ENCODE data around the gene CYP2U1. TPM values are rescaled to one million over a fixed set of nuclear protein-coding genes. Genes with fewer than 3 reads are reported as not detected.
"Not testable (repeated sequence)": the region's sequence is repeated elsewhere in the genome, so short reads cannot be mapped to it uniquely, and the experiment has no call there.

The CYP2U1 gene
- 27.9 TPM for total RNA-seq

- peak; percentile 97 for ATAC-seq
- intact Hi-C loops (cut with DNase I): no loop called here
Observed at GRCh38 chr4:107930821-107931774, at the start of gene CYP2U1. CYP2U1 (plus strand) TSS chr4:107931549; CDS start chr4:107931644, 95 bp downstream.

DNA sequence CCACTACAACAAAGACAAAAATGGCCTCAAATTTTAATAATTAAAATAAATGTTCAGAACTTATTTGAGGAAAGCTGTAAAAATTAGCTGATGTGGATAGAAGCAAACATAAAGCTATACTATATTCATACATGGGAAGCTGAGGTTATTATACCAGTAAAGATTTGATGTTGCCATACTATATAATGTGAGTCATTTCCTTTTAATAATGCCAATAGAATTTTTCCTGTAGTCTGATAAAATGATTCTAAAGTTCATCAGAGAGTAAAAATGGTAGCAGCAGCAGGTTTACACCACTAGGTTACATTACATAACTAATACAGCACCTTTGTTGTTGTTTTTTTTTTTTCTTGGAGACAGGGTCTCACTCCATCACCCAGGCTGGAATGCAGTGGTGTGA lies 45.5 kb upstream of the CYP2U1 start:
- ATAC-seq (no peak), DNase-seq (ENCODE audit: low spot score) (no peak)
- intact Hi-C loops (cut with DNase I): no loop called here

More at GRCh38 chr4:107930821-107931774, at the start of gene CYP2U1:
- DNase-seq (ENCODE audit: low spot score): peak; percentile 92

DNA sequence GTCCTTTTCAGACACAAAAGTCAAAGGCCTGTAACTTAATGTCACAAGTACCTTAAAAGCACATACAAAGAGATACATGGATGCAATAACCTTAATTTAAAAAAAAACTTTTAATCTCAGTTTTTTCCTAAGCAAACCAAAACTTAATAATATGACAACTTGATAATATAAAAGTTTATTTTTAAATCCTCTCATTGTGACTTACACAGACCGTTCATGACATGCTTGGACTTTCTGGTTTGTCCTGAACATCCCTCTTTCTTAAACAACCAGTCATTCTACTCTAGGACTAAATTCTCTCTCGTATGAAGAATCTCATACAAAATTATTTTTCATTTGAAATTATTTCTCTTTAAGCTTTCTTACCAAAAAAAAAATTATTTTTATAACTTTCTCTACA lies 43.1 kb upstream of the CYP2U1 start:
- no peak for DNase-seq (ENCODE audit: low spot score)
- intact Hi-C loops (cut with DNase I): no loop called here
- no peak for ATAC-seq

GRCh38 chr4:107890779-107891178 lies 40.6 kb upstream of the CYP2U1 start:
- intact Hi-C loops (cut with DNase I): no loop called here
- ATAC-seq: no peak
- DNase-seq (ENCODE audit: low spot score): no peak

DNA sequence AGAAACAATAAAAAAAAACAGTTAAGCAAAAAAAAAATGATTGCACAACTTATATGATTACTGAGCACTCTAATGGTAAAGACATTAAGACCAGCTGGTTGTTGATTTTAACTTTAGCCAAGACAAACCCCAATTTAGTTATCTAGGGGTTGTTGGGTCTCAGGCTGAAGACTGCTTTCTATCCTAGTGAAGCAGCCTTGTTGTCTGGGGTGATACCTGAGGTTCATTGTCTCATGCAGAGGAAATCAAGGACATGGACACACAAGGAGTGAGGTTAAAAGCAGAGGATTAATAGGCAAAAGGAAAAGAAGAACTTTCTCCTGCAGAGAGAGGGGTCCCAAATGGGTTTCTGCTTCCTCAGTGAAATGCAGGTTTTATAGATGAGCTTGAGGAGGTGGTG lies 40.0 kb upstream of the CYP2U1 start:
- intact Hi-C loops (cut with DNase I): no loop called here
- no peak for DNase-seq (ENCODE audit: low spot score)
- no peak for ATAC-seq

DNA sequence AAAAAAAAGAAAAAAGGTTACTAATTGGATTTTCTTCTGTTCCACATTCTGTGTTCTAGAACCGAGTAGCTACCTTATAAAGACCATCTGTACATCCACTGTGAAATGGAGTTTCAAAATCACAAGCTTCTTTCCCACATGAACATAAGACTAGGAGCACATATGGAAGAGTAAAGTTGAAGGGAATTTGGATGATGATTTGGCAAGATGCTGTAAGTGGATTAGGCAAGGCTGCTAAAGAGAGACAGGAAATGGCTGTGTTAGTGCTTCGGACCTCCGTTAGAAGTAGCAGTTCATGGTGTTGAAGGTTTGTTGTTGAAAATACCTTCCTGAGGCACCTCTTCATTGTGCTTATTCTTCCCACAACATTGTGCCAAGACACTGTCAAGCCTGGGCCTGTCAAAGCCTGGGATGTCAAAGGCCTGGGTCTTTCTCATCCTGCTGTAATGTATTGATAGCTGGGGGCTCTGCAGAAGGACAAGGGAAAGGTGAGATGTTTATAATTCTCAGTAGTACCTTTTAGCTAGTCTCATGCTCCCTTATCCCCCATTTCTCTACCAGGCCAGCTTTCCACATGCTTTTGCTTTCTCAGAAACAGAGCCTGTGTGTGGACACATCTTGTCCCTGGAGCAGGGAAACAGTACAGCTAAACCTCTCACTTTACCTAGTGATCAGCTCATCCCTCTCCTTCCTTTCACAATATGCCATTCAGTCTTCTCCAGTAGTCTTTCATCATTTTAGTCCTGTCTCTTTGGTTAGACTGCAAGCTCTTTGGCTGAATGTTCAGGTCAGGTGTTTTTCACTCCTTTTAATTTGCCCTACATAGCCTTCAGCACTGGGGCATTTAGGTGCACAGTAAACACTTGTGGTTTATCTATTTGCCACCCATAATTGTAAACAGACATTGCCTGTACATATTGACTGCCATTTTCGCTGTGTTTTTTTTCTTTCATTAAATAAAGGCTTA lies 37.9 kb upstream of the CYP2U1 start:
- intact Hi-C loops (cut with DNase I): no loop called here
- ATAC-seq: no peak
- DNase-seq (ENCODE audit: low spot score): no peak

DNA sequence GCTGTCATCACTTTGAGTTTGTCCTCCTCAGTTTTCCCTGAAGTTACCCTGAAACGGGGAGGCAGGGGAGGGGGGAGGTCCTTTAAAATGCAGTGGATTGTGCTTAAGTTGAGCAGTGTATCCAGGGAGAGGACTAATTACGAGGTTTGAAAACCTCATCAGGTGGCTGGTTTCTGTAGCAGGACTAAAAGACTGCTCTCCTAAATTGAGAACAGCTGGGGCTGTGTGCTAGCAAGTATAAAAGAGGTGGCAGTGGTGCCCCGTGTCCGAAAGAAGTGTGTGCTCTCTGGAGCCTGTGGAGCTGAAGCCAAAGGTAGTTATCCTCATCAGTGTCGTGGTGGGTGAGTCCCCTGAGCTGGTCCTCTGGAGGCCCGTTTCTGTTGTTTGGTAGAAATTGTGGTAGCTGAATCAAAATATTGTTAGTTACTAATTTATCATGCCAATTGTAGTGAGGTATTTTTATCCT lies 37.2 kb upstream of the CYP2U1 start:
- intact Hi-C loops (cut with DNase I): no loop called here
- DNase-seq (ENCODE audit: low spot score): no peak
- ATAC-seq: no peak

GRCh38 chr4:107896158-107896645 lies 35.1 kb upstream of the CYP2U1 start:
- peak; percentile 78 for ATAC-seq
- intact Hi-C loops (cut with DNase I): no loop called here
- DNase-seq (ENCODE audit: low spot score): no peak

- no peak for ATAC-seq
- intact Hi-C loops (cut with DNase I): no loop called here
- DNase-seq (ENCODE audit: low spot score): no peak
Observed at GRCh38 chr4:107896646-107897045, 34.7 kb upstream of the CYP2U1 start.

GRCh38 chr4:107897823-107898222 lies 33.5 kb upstream of the CYP2U1 start:
- no peak for ATAC-seq
- DNase-seq (ENCODE audit: low spot score): no peak
- intact Hi-C loops (cut with DNase I): no loop called here

- no peak for ATAC-seq
- intact Hi-C loops (cut with DNase I): no loop called here
- no peak for DNase-seq (ENCODE audit: low spot score)
Observed at GRCh38 chr4:107900067-107900466, 31.3 kb upstream of the CYP2U1 start.

DNA sequence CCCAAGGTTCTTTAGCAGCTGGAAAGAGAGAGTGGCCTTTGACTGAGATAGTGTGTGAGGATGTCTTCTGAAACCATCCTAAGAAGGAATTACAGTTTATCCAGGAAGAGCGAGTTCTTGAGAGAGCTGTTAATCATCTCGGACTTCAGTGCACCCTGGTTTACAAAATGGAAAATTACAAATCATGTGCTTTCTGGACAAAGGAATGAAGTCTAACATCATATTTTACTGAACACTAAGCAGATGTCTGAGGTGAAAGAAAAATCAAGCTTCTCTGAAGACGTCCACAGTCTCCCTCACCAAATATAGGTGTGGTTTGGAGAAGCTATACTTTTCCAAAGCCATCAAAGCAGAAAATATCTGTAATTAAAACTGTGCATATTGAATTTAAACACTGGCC lies 30.8 kb upstream of the CYP2U1 start:
- intact Hi-C loops (cut with DNase I): no loop called here

DNA sequence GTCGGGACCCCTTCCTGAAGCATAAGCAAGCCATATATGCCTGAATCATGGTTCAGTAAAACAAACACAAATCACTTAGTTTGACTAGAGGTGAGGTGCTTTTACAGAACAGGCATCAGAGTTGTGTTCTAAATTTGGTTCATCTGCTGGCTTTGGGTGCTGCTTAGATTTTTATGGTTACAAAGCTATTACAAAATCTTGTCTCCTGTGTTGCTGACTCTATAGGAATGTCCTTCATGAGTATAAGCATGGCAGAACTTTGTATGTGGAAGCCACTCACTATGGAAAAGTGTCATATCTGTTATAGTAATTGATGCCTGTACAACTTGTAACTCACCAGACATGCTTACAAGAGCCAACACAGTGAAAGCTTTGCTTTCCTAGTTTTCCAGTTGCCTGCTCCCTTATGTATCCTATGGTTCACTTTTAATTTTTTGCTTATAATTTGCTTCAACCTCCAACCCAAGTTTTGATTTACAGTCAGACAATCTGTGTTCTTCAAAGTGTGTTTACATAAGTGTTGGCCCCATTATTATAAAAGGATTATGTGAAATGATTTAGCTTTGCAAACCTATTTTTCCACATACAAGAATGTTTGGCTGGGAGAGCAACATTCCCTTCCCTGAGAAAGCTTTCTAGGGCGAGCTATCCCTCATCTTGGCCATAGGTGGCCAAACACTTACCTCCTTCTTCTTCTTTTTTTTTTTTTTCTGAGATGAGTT lies 30.0 kb upstream of the CYP2U1 start:
- ATAC-seq (no peak), DNase-seq (ENCODE audit: low spot score) (no peak)
- intact Hi-C loops (cut with DNase I): no loop called here

More for the DNA sequence above, 30.8 kb upstream of the CYP2U1 start:
- DNase-seq (ENCODE audit: low spot score) (no peak), ATAC-seq (no peak)

- ATAC-seq (no peak), DNase-seq (ENCODE audit: low spot score) (no peak)
- intact Hi-C loops (cut with DNase I): no loop called here
Observed at GRCh38 chr4:107902715-107903114, 28.6 kb upstream of the CYP2U1 start.

- ATAC-seq; intact Hi-C loops (cut with DNase I); DNase-seq (ENCODE audit: low spot score): not testable (repeated sequence)
Observed at GRCh38 chr4:107905082-107905481, 26.3 kb upstream of the CYP2U1 start.

GRCh38 chr4:107906458-107907100 lies 24.8 kb upstream of the CYP2U1 start:
- intact Hi-C loops (cut with DNase I): no loop called here
- DNase-seq (ENCODE audit: low spot score): no peak
- ATAC-seq: no peak

GRCh38 chr4:107908377-107908776 lies 23.0 kb upstream of the CYP2U1 start:
- intact Hi-C loops (cut with DNase I): no loop called here
- no peak for DNase-seq (ENCODE audit: low spot score)
- no peak for ATAC-seq

DNA sequence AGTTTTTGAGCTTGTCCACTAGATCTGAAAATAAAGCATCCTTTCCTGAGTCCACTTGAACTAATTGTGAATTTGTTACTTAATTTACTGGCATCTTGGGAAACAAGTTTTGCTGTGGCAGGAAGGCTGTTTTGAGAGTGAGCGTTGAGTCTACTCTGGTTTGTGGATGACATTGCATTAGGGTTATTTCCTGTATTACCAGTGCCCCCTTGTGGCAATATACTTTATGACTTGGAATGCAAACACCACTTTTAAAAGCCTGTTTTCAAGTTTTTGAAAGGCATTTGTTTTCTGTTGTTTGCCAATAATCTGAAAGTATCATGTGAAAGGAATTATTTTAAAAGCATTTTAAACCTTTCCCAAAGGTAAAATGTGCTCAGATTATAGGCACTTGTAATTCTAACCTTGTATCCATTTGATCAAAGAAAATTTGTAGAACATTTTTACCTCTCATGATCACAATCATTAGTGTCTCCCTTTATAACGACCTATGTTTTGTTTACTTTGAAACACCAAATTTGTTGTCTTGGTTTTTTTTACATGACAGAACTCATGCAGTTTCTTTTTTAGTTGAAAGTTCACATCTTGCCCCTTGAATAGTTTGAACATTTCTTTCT lies 18.0 kb upstream of the CYP2U1 start:
- intact Hi-C loops (cut with DNase I): loop anchor here (5.0 kb wide), 1 partner anchor 156 kb away; no protein-coding TSS in a partner anchor
- no peak for DNase-seq (ENCODE audit: low spot score)
- peak; percentile 88 for ATAC-seq
